SK-N-SH treated with all-trans-retinoic acid at 6 μM for 48 hours (cell line): ENCODE measurements around the gene SORL1.

Experiments used
- ZNF565 ChIP-seq: fragments of 450-650 bp; formaldehyde crosslinking; conservative IDR thresholded peaks from 2 replicates; pipeline ENCODE4 v1.5.0; 2020; ENCODE audit warnings: low read depth, mild to moderate bottlenecking, moderate library complexity
- ZNF8 ChIP-seq: fragments of 450-650 bp; formaldehyde crosslinking; IDR thresholded peaks from 2 replicates; pipeline ENCODE4 v1.5.0; 2020; ENCODE audit warnings: mild to moderate bottlenecking, moderate library complexity

DNA sequence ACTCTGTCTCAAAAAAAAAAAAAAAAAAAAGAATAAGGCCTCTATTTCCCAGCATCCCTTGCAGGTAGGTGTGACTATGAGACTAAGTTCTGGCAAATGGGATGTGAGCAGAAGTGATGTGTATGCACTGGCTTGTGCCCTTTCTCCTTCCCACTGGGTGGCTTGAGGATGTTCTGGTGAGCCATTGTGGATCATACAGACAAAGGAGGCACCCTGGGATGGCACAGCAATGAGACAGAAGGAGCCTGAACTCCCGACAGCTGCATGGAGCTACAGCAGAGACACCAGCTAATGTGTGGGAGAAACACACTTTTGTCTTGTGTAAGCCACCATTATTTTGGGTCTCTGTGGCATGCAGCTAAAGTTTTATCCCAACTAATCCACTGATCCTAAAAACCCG is 10.6 kb upstream of the SORL1 start:
- TF ChIP-seq ZNF565 (CRISPR knock-in tag) (no peak), ZNF8 (no peak)
